Spleen (tissue), 11 donors: ENCODE results near the gene RNF14. TPM values are rescaled to one million over a fixed set of nuclear protein-coding genes. Genes with fewer than 3 reads are reported as not detected.

Source experiments
- DNase-seq: peaks from one replicate; pipeline ENCODE4 v3.0.0-alpha.2; 2020
- H3K27ac ChIP-seq, 8 donors: fragments of 200-600 bp; sonication (generic) in 7 of 8; 1 replicate in 4 of 8; 2 replicates in 4 of 8; pipeline versions ENCODE4 v1.5.0 to v1.8.0; 2016 to 2021; ENCODE audit warnings: inconsistent platforms in 4 of 8, mild to moderate bottlenecking in 4 of 8, moderate library complexity in 1 of 8
- H3K27me3 ChIP-seq, 7 donors: fragments of 200-600 bp; sonication (generic) in 6 of 7; replicated peaks in 1 of 7; 1 replicate in 4 of 7; 2 replicates in 3 of 7; pipeline versions ENCODE4 v1.5.0 to v1.8.0; 2016 to 2021; ENCODE audit warnings: inconsistent platforms in 3 of 7, mild to moderate bottlenecking in 1 of 7
- H3K36me3 ChIP-seq, 6 donors: fragments of 200-600 bp; sonication (generic) in 5 of 6; 1 replicate in 4 of 6; 2 replicates in 2 of 6; pipeline versions ENCODE4 v1.5.0 to v1.8.0; 2016 to 2021; ENCODE audit warnings: inconsistent platforms in 2 of 6
- H3K4me1 ChIP-seq, 6 donors: fragments of 200-600 bp; sonication (generic) in 5 of 6; 1 replicate in 3 of 6; 2 replicates in 3 of 6; pipeline versions ENCODE4 v1.5.0 to v1.8.0; 2016 to 2021; ENCODE audit warnings: inconsistent platforms in 3 of 6
- H3K4me3 ChIP-seq, 8 donors: fragments of 200-600 bp; sonication (generic) in 7 of 8; 1 replicate in 4 of 8; 2 replicates in 4 of 8; pipeline versions ENCODE4 v1.5.0 to v1.8.0; 2016 to 2021; ENCODE audit warnings: inconsistent platforms in 4 of 8, mild to moderate bottlenecking in 4 of 8, moderate library complexity in 2 of 8
- H3K9me3 ChIP-seq, 8 donors: fragments of 200-600 bp; sonication (generic) in 7 of 8; 1 replicate in 4 of 8; 2 replicates in 4 of 8; pipeline versions ENCODE4 v1.5.0 to v1.8.0; 2016 to 2021; ENCODE audit warnings: inconsistent platforms in 4 of 8
- POLR2A ChIP-seq, 3 donors: fragments of 450-650 bp; IDR thresholded peaks; one replicate each; pipeline ENCODE4 v1.5.1; 2017; ENCODE audit warnings: antibody characterized with exemption in 3 of 3, mild to moderate bottlenecking in 1 of 3
- POLR2AphosphoS5 ChIP-seq, 3 donors: sonication (generic); formaldehyde crosslinking; IDR thresholded peaks; one replicate each; pipeline ENCODE4 v1.5.1; 2017; ENCODE audit warnings: antibody characterized with exemption in 3 of 3
- WGBS, 5 donors: extraction: QIAGEN DNeasy Blood & Tissue Kit in 3 of 5; methylation state at CpG; one replicate each; pipeline versions ENCODE4 v1.1.5 to v1.1.7; 2013 to 2018; 5-methylcytosine and 5-hydroxymethylcytosine counted together
- intact Hi-C: fragments of 100-400 bp; cut with DNase I; formaldehyde crosslinking; loops from one replicate; pipeline ENCODE4 v1.15.0; 2023; ENCODE audit warnings: low total_unique reads
- polyA plus RNA-seq, 3 donors: library from polyadenylated mRNA; stranded (reverse); fragments of 200-250 nt; gene quantifications; one replicate each; pipeline ENCODE4 v1.2.1, GENCODE V29; 2013
- total RNA-seq, 7 donors: library from RNA; depleted of rRNA in 3 of 7; stranded (reverse); fragments of >200 nt in 3 of 7; fragmentation: NEBNext Ultra II Directional in 4 of 7; extraction: Animal tissue kit (Norgen Biotek cat#: 25700) in 4 of 7; gene quantifications; one replicate each; pipeline versions ENCODE4 v1.1.0 to v1.2.1, GENCODE V29; 2016 to 2021
- TF ChIP-seq, protein P1 (sequence below), 11 experiments: fragments of 200-600 bp in 7 of 11; fragments of 450-650 bp in 4 of 11; sonication (generic) in 4 of 11; IDR thresholded peaks in 8 of 11; conservative IDR thresholded peaks in 3 of 11; 1 replicate in 7 of 11; 2 replicates in 4 of 11; pipeline versions ENCODE4 v1.4.0 to v1.8.0; 2016 to 2021; ENCODE audit warnings: antibody characterized with exemption in 11 of 11, inconsistent platforms in 4 of 11, mild to moderate bottlenecking in 1 of 11
- donor health status: healthy with polysubstance abuse.
- donor health status: DM: no; HTN: no; CAD: no; lungs with moderate emphysema.
- donor health status: DM: no; HTN: no; CAD: no.
- donor health status: Bipolar disorder and iron deficiency.
- donor health status: healthy.
- donor health status: DM: no; HTN: no; CAD: no.
- donor health status: DM: yes; HTN: yes; CAD: no.

RNF14 gene
- total and polyA plus RNA-seq, 10 donors, result 13.6 to 60.2 (median 45.3) TPM

DNA sequence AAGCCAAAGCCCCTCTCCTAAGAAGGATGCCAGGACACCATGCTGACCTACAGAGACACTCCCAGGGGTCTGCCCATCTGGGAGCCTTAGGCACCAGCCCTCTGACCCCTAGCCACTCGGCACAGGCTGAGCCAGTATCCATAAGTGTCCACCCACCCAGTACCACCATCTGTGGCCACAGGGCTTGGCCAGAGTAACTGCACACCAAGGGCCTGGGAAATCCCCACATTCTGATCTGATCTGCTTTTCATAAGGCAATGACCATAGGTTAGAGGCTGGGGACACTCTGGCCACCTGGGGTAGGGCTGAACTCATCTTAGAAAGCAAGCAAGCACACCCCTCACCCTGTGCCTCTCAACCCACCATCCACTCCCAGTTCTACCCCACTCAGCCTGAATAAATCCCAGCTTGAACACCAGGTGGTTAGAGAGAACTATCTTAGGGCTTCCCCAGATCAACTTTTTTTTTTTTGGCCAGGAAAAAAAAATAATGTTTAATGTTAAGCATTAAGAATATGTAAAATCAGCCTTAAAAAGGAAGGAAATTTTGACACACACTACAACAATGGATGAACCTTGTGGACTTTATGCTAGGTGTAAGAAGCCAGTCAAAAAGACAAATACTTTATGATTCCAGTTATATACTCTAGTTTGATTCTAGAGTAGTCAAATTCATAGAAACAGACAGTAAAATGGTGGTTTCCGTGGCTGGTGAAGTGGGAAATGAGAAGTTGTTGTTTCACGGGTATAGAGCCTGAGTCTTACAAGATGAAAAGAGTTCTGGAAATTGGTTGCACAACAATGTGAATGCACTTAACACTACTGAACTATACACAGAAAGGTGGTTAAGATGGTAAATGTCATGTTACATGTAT is 37.7 kb downstream of the RNF14 start:
- no peak for DNase-seq
- intact Hi-C loops, result no loop called here
- WGBS, 5 donors, result 35 to 60% (median 44%) methylated on average over 3 of the region's 3 CpGs
- Histone ChIP-seq H3K9me3 (no peaks in the 10 kb centered on the region), H3K27ac (peak overlapping the region in 4 of 8 donors; percentile 20 to 58 (median 40)), H3K4me3 (no peak overlapping the region), H3K27me3 (no peaks in the 10 kb centered on the region), H3K4me1 (peaks cover 0 to 45% (median 12%) of the 10 kb centered on the region in 6 donors), H3K36me3 (peaks cover 0 to 79% (median 36%) of the 10 kb centered on the region in 6 donors)
- TF ChIP-seq POLR2AphosphoS5 (IDR thresholded peaks at IDR 0.05), result peak in 2 of 3 donors; percentile 14 to 24
- TF ChIP-seq POLR2A (IDR thresholded peaks at IDR 0.05), result no peak
- TF ChIP-seq, protein P1, sequence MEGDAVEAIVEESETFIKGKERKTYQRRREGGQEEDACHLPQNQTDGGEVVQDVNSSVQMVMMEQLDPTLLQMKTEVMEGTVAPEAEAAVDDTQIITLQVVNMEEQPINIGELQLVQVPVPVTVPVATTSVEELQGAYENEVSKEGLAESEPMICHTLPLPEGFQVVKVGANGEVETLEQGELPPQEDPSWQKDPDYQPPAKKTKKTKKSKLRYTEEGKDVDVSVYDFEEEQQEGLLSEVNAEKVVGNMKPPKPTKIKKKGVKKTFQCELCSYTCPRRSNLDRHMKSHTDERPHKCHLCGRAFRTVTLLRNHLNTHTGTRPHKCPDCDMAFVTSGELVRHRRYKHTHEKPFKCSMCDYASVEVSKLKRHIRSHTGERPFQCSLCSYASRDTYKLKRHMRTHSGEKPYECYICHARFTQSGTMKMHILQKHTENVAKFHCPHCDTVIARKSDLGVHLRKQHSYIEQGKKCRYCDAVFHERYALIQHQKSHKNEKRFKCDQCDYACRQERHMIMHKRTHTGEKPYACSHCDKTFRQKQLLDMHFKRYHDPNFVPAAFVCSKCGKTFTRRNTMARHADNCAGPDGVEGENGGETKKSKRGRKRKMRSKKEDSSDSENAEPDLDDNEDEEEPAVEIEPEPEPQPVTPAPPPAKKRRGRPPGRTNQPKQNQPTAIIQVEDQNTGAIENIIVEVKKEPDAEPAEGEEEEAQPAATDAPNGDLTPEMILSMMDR (IDR thresholded peaks at IDR 0.05 in 8 of 11, conservative IDR thresholded peaks at IDR 0.05 in 3 of 11), result no peak

DNA sequence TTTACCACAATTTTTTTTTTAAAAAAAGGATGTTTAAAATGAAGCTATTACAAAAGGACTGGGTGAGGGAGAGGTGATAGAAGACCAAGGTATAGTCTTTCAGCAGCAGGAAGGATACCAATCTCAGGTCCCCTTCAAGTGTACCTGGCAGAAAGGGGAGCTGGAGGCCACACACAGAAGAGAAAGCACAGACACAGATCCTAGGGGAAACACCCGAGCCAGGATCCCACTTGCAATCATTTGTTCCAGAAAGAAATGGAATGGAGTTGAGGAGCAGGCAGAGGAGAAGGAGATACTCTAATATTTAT is 38.3 kb downstream of the RNF14 start:
- peak overlapping the region in 4 of 8 donors; percentile 17 to 58 (median 40) for H3K27ac ChIP-seq
- intact Hi-C loops, result no loop called here
- H3K27me3 ChIP-seq, result no peaks in the 10 kb centered on the region
- H3K4me1 ChIP-seq, result peaks cover 0 to 50% (median 18%) of the 10 kb centered on the region in 6 donors
- TF ChIP-seq, protein P1 (IDR thresholded peaks at IDR 0.05 in 8 of 11, conservative IDR thresholded peaks at IDR 0.05 in 3 of 11), result no peak
- TF ChIP-seq POLR2A (IDR thresholded peaks at IDR 0.05), result no peak
- peaks cover 0 to 74% (median 30%) of the 10 kb centered on the region in 6 donors for H3K36me3 ChIP-seq
- DNase-seq, result no peak
- no peak overlapping the region for H3K4me3 ChIP-seq
- WGBS, 5 donors, result 81 to 93% (median 89%) methylated on average over 1 of the region's 1 CpG
- H3K9me3 ChIP-seq, result no peaks in the 10 kb centered on the region

DNA sequence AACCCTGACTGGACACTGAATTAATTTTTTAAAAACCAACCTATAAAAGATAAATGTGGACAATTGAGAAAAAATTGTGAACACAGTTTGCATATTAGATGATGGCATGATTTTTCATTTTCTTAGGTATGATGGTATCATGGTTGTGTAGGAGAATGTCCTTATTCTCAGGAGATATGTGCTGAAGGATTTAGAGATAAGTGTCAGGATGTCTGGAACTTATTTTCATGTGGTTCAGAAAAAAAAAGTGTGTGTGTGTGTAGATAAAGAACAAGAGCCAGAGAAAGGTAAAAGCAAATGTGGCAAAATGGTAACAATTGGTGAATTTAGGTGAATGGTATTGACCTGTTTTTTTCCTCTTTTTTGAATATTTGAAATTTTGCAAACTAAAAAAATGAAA is 39.9 kb downstream of the RNF14 start:
- Histone ChIP-seq H3K4me3 (no peak overlapping the region), H3K9me3 (no peaks in the 10 kb centered on the region), H3K4me1 (peaks cover 0 to 58% (median 29%) of the 10 kb centered on the region in 6 donors), H3K27me3 (no peaks in the 10 kb centered on the region), H3K36me3 (peaks cover 0 to 57% (median 16%) of the 10 kb centered on the region in 6 donors), H3K27ac (no peak overlapping the region)
- intact Hi-C loops, result no loop called here
- DNase-seq, result no peak
- TF ChIP-seq POLR2A (IDR thresholded peaks at IDR 0.05), result no peak
- TF ChIP-seq POLR2AphosphoS5 (IDR thresholded peaks at IDR 0.05), result no peak
- TF ChIP-seq, protein P1 (IDR thresholded peaks at IDR 0.05 in 8 of 11, conservative IDR thresholded peaks at IDR 0.05 in 3 of 11), result no peak

DNA sequence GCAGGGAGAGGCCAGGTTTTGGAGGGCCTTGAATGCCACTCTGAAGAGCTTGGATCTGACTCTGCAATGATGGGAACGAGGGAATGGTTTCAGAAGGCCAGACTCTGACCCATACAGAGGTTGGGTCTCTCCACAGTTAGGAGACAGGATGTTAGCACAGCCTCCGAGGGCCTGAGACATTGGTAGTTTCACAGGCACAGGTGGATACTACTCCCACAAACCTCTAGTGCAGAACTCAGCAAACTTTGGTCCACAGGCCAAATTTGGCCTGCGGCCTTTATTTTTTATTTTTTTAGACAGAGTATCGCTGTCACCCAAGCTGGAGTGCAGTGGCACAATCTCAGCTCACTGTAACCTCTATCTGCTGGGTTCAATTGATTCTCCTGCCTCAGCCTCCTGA is 41.0 kb downstream of the RNF14 start:
- Histone ChIP-seq H3K9me3 (no peaks in the 10 kb centered on the region), H3K4me1 (peaks cover 3 to 59% (median 36%) of the 10 kb centered on the region in 6 donors), H3K4me3 (no peak overlapping the region), H3K36me3 (peaks cover 0 to 47% (median 10%) of the 10 kb centered on the region in 6 donors), H3K27me3 (no peaks in the 10 kb centered on the region), H3K27ac (no peak overlapping the region)
- intact Hi-C loops, result no loop called here
- WGBS, 5 donors, result 87 to 97% (median 90%) methylated on average over 4 of the region's 4 CpGs
- no peak for DNase-seq
- no peak for TF ChIP-seq POLR2A (IDR thresholded peaks at IDR 0.05)
- no peak for TF ChIP-seq POLR2AphosphoS5 (IDR thresholded peaks at IDR 0.05)
- TF ChIP-seq, protein P1 (IDR thresholded peaks at IDR 0.05 in 8 of 11, conservative IDR thresholded peaks at IDR 0.05 in 3 of 11), result no peak
